CD1c-positive myeloid dendritic cell (primary cell): ENCODE results near the gene FAM181A.

Source experiments
- DNase-seq: peaks from one replicate; pipeline ENCODE4 v3.0.0-alpha.2; 2016; ENCODE audit errors: extremely low spot score

Gene FAM181A

DNA sequence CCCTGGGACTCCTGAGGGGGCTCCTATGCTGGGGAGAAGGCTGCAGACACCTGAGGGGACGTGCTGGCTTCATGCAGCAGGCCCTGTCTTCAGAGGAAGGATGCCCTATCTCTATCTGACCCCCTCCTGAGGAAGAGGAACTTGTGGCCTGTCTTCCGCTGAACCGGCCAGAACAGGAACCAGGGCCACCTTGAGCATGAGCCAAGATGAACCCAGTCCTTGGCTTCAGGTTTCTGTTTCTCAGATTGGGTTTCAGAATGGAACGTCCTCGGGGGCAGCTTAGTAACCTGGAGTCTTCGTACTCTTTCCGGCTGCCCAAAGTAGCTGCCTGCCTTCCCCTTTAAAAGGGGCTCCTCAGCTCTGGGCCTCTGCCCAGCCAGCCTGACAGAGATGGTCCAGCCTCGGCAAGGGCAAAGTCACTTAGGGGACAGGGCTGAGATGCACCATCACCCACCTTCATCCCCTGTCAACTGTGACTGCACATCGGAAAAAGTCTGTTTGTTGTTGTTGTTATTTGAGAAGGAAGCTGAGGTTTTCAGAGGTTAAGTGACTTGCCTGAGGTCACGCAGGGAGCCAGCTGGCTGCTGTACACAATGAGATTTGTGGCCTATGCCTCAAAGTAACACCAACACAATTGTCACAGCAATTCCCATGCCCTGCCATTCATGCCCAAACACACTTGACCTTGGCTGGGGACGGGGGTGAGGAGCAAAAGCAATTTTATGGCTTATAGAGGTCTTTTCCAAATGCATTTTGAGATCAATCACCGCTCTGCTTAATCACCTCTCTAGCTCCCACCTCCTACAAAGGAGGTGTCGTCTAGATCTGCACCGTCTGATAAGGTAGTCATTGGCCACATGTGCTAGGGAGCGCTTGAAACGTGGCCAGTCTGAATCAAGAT is 35.8 kb downstream of the FAM181A start:
- DNase-seq, result peak; percentile 85

DNA sequence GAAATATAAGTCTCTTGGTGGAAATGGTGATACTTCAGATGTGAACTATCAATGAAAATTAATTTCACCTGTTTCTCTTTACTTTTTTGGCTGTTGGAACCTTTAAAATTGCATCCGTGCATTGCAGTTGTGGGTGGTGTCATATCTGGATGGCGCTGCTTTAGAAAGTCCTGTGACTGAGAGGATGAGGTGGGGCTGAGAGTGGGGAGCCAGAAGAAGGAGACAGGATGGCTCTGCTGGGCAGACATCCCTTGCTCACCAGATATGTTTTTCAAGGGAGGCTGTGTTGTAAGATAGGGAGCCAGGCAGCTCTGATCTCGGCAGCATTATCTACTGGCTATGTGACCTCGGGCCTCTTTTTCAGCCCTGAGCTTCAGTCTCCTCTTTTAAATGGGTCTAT is 36.5 kb downstream of the FAM181A start:
- DNase-seq, result no peak

DNA sequence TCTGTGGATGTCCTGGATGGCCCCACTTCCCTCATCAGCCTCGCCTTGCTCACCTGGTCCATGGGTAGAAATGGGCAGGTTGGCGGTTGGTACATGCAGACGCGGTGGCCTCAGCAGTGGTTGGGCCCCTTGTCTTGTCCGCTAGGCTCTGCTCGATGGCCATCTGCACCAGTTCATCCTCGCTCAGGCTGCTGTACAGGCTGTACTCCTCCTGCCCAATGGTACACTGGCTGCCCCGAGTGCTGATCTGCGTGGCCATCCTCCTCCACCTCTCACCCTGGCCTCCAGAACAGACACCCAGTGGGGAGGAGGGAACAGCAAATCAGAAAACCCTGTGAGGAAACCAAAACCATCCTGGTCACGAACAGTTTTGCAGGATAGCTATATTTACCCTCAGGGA is 37.1 kb downstream of the FAM181A start:
- DNase-seq, result no peak

DNA sequence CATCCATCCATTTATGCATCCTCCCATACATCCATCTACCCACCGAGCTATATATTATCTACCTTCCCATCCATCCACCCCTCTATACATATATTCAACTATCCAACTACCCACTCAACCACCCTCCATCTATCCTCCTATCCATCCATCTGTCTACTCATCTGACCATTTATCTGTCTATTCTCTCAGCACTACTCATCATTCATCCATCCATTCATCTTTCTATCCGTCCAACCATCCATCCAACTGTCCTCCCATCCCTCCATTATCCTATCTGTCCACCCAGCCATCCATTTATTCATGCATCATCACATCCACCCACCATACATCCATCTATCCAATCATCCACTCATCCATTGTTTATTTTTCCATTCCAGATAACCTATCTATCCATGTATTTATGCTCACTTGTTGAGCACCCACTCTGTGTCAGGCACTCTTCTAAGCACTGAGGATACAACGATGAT is 37.7 kb downstream of the FAM181A start:
- no peak for DNase-seq

DNA sequence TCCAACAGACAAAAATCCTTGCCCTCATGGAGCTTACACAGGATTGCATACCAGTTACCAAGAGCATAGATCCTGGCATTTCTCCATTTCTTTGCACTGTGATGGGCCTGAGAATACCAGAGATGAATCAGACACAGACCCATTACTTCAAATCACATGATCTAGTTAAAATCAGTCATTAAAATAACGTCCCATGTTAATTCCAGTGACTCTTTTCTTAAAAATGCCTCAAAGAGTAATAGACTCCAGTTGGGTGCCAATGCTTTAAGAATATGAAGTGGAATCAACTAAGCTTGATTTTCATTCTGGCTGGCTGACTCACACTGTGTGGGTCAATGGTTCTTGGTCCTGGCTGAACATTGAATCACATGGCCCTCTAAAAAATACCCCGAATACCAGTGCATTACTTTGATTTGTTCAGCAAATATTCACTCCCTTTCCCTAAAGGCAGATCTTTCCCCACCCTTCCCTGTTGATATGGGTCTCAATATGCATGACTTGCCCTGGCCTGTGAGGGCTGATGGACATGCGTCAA is 38.2 kb downstream of the FAM181A start:
- peak; percentile 46 for DNase-seq

GRCh38 chr14:93965946-93966474 is 38.9 kb downstream of the FAM181A start:
- peak; percentile 66 for DNase-seq

DNA sequence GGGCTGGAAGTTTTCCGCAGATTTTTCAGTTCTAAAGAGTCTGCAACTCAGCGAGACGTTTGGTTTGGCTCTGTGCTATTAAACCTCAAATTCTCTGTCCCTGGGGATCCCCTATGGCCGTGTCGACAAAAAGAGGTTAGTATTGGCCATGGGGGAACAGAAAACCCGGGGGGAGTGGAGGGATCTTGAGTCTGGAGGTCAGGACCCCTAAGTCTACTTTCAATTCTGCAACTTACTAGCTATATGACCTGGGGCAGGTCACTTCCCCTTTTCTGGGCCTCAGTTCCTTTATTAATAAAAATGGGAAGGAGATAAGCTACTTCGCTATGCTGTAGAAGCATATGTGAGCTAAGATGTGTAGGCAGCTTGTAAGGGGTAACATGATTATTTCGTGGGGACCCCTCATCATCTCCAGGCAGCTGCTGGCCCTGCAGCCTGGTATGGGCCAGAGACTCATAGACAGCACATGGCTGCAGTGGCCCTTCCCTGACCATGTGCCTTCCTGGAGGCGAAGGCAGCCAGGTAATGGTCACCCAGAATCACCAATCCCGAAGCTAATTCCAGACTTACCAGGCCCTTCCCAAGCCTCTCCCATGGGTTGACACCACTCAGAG is 40.6 kb downstream of the FAM181A start:
- peak; percentile 89 for DNase-seq

- DNase-seq, result peak; percentile 15
Observed at GRCh38 chr14:93969082-93969828, 42.1 kb downstream of the FAM181A start.

DNA sequence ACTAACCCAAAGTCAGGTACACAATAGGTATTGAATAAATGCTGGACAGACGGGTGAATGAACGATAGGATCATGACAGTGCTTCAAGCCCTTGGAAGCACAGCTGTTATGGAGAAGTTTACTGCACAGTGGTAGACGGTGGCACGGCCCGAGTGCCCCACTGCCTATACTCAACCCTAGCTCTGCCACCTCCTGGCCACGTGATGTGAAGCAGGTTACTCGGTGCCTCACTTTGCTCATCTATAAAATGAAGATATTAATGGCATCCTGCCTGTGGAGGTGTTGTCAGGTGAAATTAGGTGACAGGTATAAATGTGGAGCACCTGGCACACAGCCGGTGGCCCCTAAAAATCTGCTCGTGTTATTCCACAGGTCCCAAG is 43.4 kb downstream of the FAM181A start:
- peak; percentile 56 for DNase-seq

DNA sequence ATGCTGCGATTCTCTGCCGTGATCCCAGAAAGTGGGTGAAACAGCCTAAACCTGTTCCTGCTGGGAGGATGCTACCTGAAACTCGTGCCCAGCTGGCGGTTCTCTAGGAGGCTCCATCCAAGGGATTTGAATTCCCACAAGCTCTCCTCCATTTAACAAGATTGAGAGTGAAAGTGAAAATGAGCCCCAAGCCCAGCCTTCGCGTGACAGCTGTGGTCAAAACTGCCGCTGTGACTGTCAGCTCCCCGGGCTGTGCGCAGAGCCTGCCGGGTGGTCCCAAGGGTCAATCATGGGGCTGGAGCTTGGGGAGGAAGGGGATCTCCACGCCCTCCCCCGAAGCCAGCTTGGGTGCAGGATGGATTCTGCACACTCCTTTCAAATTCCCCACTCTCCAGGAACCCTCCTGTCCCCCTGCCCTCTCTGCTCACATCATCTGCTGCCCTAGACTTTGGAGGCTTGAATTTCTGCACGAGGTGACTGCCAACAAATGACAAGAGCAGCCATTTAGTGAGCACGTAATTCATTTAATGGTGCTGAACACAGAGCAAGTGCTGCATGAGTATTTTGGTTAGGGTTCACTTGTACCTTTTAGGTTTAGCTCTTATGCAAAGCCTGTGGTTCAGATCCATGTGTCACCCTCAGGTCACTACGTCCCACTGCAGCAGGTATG is 44.0 kb downstream of the FAM181A start:
- peak; percentile 65 for DNase-seq

GRCh38 chr14:93971635-93972027 is 44.5 kb downstream of the FAM181A start:
- DNase-seq, result no peak

DNA sequence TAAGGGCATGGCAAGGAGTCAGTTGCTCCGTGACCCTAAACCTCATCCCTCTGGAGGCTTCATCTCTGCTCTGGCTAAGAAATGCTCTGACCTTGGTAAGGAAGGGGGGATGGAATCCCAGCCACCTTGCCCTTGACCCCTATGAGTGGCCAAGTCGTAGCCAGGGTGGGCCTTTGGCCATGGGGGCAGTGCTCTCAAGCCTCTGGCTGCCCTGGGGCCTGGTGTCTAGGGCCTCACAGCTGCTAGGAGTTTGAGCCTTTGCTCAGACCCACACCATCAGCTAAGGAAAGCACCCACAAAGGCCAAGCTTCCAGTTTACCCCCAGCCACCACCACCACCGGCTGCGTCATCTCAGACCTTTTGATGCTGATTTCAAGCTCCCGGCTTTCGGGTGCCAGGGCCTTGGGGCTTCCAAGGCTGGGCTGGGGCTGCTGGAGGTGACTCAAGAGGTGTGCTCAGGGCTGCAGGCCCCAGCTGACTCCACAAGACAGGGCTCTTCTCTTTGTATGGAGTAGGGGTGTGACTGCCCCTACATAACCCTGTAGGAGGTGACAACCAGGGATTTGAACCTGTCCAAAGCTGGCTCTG is 45.6 kb downstream of the FAM181A start:
- no peak for DNase-seq

DNA sequence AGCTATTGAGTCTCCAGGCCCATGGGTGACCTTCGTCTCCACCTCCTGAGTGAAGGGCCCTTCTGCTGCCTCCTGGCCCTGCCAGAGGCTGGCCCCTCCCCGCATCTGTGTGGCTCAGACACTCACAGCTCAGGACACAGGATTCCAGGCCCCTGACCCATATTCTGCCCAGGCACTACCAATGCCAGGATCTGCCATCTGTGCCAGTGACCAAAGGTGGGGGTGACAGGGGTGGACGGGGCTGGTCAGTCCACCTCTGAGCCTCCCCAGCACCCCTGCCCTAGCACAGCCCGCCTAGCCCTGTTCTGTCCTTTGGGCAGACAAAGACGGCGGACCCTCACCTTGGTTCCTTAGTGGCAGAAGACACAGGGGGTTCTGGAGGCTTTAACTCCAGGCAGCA is 46.5 kb downstream of the FAM181A start:
- DNase-seq, result no peak

DNA sequence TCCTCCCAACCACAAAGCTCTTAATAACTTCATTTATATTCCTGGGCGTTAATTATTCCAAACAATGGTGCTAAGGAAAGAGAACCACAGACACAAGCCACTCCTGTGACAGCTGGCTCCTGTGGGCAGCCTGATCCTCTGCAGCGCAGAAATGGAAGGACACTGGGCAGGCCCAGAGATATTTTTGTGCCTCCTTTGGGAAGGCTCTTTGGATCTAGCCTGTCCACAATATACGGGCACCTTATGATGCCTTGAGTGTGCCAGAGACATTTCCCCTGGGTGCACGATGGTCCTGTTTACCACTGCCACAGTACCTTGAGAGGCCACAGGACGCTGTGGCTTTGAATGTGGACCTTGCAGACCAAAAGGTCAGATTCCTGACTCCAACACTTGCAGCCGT is 47.2 kb downstream of the FAM181A start:
- DNase-seq, result no peak

- DNase-seq, result peak; percentile 86
Observed at GRCh38 chr14:93974833-93975232, 47.7 kb downstream of the FAM181A start.

DNA sequence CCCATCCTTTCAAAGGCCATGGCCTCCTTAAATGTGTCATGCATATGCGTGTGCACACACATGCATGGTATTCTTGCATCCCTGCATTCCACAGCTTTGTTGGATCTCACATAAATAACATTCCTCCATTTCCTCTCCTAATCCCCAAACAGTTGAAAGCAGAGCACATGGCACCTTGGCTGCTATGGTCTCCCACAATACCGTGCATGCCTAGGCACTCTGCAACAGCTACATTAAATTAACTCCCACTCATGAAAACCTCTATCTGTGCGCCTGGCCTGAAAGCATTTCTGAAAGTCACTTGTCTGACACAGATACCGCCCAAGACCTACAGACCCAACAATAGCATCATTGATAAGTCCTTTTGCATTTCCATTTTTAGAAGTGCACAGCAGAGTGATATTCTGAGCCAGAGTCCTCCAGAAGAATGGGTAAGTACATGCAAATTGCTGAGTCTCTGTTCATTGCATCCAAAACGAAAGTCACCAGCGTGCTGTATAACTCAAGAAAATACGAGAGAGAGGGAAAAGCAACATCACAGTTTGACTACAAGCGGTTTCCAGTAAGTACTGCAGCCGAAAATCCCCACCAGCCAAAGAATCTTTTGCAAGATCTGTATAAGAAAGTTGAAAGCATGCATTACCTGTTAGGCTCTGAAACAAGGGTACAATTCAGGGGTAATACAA is 48.8 kb downstream of the FAM181A start:
- no peak for DNase-seq

DNA sequence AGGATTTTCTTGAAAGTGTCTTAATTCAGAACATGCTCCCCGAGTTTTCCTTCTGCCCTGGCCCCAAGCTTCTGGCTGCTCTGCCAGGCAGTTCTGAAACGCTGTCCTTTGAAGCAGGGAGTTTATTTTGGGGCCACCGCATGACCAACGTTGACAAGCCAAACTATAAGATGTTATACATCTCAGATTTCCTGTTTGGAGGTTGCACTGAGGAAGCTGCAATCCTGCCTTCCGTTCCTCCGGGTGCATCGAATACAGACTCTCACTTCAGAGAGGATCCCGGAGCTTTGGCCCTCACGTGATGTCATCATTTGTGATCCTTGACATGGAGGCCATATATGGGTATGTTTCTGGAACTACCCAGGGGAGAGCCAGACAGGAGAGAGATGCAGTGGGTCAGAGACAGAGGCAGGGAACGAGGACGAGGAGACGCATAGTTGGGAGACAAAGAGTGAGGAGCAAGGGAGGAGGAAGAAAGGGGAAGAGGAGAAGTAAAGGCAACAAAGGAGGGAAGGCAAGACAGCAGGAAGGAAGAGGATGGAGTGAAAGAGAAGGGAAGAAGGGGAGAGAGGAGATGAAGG is 49.4 kb downstream of the FAM181A start, which contains the start of gene ASB2:
Gene ASB2, minus strand, starts transcription at position 94 of the 581 bp plus-strand sequence. CDS start 12,031 bp downstream, outside the sequence.
- peak; percentile 42 for DNase-seq

- no peak for DNase-seq
Observed at GRCh38 chr14:93977171-93977570, 50.0 kb downstream of the FAM181A start.

DNA sequence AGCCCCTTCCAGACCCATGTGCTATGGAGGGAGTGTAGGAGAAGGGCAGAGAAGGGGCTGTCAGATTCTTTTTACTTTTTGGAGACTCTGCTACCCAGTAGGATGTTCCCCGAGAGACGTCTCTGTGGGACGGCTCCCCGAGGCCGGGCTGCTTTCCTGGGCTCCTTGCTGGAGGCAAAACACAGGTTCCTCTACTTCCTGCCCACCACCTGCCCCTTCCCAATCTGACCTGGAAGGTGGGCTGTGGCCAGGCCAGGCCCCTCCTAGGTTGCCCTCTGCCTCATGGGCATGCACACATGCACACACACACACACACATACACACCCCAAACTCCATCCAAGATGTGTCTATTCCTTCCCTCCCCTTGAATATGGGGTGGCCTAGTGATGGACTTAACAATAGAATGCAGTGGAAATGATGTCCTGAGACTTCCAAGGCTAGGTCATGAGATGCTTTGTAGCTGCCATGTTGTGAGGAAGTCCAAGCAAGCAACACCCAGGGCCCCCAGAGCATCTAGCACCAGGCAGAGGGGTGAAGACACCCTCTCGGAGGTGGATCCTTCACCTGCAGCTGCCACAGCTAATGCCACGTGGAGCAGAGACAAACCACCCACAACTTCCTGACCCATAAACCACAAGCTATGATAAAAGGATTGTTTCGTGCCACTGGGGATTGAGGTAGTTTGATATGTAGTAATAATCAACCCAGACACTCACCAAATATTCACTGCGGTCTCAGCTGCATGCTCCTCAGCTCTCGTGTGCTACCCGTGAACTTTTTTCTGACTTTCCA is 50.8 kb downstream of the FAM181A start:
- peak; percentile 66 for DNase-seq
